HEK293T (cell line): ENCODE results near the gene BLOC1S6.

Experiments used
- FOXM1 ChIP-seq: fragments of 450-650 bp; IDR thresholded peaks from 2 replicates; pipeline ENCODE4 v1.6.1; 2017; ENCODE audit warnings: mild to moderate bottlenecking, borderline replicate concordance
- LEF1 ChIP-seq: fragments of 450-650 bp; IDR thresholded peaks from 2 replicates; pipeline ENCODE4 v1.6.1; 2017; ENCODE audit warnings: mild to moderate bottlenecking, borderline replicate concordance
- SP1 ChIP-seq: fragments of 450-650 bp; IDR thresholded peaks from 2 replicates; pipeline ENCODE4 v1.6.1; 2017
- TARDBP ChIP-seq: fragments of 450-650 bp; IDR thresholded peaks from 2 replicates; pipeline ENCODE4 v1.6.1; 2016

- TF ChIP-seq TARDBP: no peak
- no peak for TF ChIP-seq SP1
- no peak for TF ChIP-seq LEF1
- TF ChIP-seq FOXM1: no peak
These were observed 67.6 kb downstream of the BLOC1S6 start for GRCh38 chr15:45654749-45655148.
